GM12873 (cell line): ENCODE results near the gene CACNB2.

ENCODE experiments used
- TF ChIP-seq, protein P1 (sequence below): IDR thresholded peaks from 2 replicates; pipeline ENCODE4 v1.5.1; 2012; ENCODE audit warnings: low read depth, mild to moderate bottlenecking, moderate library complexity, low read length, control low read depth; ENCODE audit not compliant: insufficient read depth; ENCODE audit errors: missing control alignments

CACNB2 gene

DNA sequence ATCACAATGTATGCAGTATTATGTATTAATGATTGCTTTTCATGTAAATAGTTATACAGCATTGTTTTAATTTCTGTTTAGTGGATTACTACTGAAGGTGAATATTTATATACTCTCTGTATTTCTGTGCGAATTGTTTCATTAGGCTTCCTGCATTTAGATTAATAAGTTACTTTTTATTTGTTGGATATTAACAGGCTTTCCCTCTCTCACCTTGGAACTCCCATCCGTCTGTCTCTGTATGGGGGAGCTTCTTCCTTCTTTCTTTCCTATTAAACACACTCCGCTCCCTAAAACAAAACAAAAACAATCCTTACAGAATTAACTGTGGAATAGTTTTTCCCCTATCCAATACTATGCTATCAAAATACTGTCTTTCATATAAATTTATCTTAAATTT is 205.1 kb downstream of the CACNB2 start:
- TF ChIP-seq, protein P1, sequence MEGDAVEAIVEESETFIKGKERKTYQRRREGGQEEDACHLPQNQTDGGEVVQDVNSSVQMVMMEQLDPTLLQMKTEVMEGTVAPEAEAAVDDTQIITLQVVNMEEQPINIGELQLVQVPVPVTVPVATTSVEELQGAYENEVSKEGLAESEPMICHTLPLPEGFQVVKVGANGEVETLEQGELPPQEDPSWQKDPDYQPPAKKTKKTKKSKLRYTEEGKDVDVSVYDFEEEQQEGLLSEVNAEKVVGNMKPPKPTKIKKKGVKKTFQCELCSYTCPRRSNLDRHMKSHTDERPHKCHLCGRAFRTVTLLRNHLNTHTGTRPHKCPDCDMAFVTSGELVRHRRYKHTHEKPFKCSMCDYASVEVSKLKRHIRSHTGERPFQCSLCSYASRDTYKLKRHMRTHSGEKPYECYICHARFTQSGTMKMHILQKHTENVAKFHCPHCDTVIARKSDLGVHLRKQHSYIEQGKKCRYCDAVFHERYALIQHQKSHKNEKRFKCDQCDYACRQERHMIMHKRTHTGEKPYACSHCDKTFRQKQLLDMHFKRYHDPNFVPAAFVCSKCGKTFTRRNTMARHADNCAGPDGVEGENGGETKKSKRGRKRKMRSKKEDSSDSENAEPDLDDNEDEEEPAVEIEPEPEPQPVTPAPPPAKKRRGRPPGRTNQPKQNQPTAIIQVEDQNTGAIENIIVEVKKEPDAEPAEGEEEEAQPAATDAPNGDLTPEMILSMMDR = no peak

DNA sequence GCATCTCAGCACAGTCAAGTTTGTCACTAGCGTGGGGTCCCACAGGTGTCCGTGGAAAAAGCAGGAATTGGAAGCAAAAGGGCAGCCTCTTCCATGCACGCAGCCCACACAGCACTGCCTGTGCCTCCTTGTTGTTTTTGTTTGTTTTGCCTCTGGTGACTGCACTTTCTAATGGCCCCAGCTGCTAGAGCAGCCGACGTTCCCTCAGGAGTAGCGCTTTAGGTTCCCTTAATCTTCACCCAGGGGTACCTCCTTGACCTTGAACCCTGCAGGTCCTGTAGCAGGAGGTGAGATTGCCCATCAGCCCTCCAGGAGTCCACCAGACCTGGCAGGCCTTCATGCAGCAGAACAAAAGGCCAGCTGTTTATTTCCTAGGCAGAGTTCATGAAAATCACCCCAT is 210.1 kb downstream of the CACNB2 start:
- TF ChIP-seq, protein P1 = no peak

- TF ChIP-seq, protein P1 = no peak
Measured at GRCh38 chr10:18351421-18351820, 211.2 kb downstream of the CACNB2 start.

DNA sequence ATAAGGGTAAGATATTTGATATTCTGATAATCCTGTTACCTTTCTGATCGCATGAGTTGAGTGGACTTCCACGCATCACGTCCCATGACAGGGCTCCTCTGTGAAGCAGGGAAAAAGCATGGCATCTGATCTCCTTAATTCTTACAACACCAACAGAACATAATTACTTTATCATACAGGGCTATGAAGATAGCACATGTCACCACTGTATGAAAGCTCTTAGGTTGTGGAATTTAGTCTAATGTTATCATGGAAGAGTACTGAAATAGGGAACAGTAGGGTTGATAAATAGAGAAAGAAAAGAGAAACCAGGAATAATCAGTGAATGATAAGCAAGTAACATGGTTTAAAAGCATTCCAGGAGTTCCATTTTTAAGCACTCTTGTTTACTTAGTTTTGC is 212.0 kb downstream of the CACNB2 start:
- TF ChIP-seq, protein P1 = no peak

DNA sequence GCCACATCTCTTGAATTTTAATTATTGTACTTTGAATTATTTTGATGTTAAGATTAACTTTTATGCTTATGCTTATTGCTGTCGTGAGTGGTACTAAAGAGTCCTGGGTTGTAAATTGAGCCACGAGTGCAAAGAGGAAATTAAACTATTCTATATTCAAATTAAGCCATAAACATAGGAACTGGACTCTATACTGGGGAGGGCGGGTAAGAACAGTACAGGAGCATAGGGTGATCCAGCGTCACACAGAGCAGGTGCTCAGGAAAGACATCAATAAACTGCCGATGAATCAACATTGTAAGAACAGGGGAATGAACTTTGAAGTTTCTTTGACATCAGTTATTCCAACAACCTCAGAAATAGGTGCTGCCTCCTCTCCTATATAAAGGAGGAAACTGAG is 219.6 kb downstream of the CACNB2 start:
- TF ChIP-seq, protein P1 = no peak

- TF ChIP-seq, protein P1 = no peak
Measured at GRCh38 chr10:18362892-18363291, 222.7 kb downstream of the CACNB2 start.

- TF ChIP-seq, protein P1 = no peak
Measured at GRCh38 chr10:18364987-18365775, 225.0 kb downstream of the CACNB2 start.
